Fibroblast of pulmonary artery (primary cell): ENCODE results near the gene GART.

Experiments
- DNase-seq: peaks from one replicate; pipeline ENCODE4 v3.0.0-alpha.2; 2010; ENCODE audit warnings: low read depth
- H3K4me3 ChIP-seq: replicated peaks from 2 replicates; pipeline ENCODE4 v1.5.1; 2011; ENCODE audit warnings: low read depth, mild to moderate bottlenecking, control low read depth, low read length, moderate library complexity
- TF ChIP-seq, protein P1 (sequence below): IDR thresholded peaks from 2 replicates; pipeline ENCODE4 v1.5.1; 2011; ENCODE audit warnings: mild to moderate bottlenecking, control low read depth, low read length, inconsistent platforms; ENCODE audit errors: missing control alignments

The GART gene

DNA sequence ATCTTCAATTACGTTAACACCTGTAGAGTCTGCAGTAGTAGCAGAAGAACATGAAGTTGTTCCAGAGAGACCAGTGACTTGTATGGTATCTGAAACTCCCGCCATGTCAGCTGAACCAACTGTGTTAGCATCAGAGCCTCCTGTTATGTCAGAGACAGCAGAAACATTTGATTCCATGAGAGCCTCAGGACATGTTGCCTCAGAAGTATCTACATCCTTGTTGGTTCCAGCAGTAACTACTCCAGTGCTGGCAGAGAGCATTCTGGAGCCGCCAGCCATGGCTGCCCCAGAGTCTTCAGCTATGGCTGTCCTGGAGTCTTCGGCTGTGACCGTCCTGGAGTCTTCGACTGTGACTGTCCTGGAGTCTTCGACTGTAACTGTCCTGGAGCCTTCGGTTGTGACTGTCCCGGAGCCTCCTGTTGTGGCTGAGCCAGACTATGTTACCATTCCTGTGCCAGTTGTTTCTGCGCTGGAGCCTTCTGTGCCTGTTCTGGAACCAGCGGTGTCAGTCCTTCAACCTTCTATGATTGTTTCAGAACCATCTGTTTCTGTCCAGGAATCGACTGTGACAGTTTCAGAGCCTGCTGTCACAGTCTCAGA, 11.2 kb upstream of the GART start:
- TF ChIP-seq, protein P1, sequence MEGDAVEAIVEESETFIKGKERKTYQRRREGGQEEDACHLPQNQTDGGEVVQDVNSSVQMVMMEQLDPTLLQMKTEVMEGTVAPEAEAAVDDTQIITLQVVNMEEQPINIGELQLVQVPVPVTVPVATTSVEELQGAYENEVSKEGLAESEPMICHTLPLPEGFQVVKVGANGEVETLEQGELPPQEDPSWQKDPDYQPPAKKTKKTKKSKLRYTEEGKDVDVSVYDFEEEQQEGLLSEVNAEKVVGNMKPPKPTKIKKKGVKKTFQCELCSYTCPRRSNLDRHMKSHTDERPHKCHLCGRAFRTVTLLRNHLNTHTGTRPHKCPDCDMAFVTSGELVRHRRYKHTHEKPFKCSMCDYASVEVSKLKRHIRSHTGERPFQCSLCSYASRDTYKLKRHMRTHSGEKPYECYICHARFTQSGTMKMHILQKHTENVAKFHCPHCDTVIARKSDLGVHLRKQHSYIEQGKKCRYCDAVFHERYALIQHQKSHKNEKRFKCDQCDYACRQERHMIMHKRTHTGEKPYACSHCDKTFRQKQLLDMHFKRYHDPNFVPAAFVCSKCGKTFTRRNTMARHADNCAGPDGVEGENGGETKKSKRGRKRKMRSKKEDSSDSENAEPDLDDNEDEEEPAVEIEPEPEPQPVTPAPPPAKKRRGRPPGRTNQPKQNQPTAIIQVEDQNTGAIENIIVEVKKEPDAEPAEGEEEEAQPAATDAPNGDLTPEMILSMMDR, result no peak
- H3K4me3 ChIP-seq, result no peak overlapping the region
- DNase-seq, result no peak

DNA sequence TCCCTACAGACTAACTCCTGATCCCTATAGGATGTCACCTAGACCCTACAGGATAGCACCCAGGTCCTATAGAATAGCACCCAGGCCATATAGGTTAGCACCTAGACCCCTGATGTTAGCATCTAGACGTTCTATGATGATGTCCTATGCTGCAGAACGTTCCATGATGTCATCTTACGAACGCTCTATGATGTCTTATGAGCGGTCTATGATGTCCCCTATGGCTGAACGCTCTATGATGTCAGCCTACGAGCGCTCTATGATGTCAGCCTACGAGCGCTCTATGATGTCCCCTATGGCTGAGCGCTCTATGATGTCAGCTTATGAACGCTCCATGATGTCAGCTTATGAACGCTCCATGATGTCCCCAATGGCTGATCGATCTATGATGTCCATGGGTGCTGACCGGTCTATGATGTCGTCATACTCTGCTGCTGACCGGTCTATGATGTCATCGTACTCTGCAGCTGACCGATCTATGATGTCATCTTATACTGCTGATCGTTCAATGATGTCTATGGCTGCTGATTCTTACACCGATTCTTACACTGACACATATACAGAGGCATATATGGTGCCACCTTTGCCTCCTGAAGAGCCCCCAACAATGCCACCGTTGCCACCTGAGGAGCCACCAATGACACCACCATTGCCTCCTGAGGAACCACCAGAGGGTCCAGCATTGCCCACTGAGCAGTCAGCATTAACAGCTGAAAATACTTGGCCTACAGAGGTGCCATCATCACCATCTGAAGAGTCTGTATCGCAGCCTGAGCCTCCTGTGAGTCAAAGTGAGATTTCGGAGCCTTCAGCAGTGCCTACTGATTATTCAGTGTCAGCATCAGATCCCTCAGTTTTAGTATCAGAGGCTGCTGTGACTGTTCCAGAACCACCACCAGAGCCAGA, 10.4 kb upstream of the GART start:
- TF ChIP-seq, protein P1, result no peak
- no peak overlapping the region for H3K4me3 ChIP-seq
- no peak for DNase-seq

DNA sequence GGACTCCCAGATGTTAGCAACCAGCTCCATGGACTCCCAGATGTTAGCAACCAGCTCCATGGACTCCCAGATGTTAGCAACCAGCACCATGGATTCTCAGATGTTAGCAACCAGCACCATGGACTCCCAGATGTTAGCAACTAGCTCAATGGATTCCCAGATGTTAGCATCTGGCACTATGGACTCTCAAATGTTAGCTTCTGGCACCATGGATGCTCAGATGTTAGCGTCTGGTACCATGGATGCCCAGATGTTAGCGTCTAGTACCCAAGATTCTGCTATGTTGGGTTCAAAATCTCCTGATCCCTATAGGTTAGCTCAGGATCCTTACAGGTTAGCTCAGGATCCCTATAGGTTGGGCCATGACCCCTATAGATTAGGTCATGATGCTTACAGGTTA, 9.7 kb upstream of the GART start:
- TF ChIP-seq, protein P1, result no peak
- DNase-seq, result no peak
- H3K4me3 ChIP-seq, result no peak overlapping the region

DNA sequence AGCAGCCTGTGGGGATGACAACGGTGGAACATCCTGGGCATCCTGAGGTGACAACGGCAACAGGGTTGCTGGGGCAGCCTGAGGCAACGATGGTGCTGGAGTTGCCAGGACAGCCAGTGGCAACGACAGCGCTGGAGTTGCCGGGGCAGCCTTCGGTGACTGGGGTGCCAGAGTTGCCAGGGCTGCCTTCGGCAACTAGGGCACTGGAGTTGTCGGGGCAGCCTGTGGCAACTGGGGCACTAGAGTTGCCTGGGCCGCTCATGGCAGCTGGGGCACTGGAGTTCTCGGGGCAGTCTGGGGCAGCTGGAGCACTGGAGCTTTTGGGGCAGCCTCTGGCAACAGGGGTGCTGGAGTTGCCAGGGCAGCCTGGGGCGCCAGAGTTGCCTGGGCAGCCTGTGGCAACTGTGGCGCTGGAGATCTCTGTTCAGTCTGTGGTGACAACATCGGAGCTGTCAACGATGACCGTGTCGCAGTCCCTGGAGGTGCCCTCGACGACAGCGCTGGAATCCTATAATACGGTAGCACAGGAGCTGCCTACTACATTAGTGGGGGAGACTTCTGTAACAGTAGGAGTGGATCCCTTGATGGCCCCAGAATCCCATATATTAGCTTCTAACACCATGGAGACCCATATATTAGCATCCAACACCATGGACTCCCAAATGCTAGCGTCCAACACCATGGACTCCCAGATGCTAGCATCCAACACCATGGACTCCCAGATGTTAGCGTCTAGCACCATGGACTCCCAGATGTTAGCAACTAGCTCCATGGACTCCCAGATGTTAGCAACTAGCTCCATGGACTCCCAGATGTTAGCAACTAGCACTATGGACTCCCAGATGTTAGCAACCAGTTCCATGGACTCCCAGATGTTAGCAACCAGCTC, 9.1 kb upstream of the GART start:
- DNase-seq, result no peak
- H3K4me3 ChIP-seq, result no peak overlapping the region
- TF ChIP-seq, protein P1, result no peak

DNA sequence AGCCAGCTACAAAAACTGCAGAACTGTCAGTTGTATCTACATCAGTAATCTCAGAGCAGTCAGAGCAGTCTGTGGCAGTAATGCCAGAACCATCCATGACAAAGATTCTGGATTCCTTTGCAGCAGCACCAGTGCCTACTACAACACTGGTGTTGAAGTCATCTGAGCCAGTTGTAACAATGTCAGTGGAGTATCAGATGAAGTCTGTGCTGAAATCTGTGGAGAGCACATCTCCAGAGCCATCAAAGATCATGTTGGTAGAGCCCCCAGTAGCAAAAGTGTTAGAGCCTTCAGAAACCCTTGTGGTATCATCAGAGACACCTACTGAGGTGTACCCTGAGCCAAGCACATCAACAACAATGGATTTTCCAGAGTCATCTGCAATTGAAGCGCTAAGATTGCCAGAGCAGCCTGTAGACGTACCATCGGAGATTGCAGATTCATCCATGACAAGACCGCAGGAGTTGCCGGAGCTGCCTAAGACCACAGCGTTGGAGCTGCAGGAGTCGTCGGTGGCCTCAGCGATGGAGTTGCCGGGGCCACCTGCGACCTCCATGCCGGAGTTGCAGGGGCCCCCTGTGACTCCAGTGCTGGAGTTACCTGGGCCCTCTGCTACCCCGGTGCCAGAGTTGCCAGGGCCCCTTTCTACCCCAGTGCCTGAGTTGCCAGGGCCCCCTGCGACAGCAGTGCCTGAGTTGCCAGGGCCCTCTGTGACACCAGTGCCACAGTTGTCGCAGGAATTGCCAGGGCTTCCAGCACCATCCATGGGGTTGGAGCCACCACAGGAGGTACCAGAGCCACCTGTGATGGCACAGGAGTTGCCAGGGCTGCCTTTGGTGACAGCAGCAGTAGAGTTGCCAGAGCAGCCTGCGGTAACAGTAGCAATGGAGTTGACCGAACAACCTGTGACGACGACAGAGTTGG, 8.2 kb upstream of the GART start:
- no peak overlapping the region for H3K4me3 ChIP-seq
- DNase-seq, result no peak
- TF ChIP-seq, protein P1, result no peak

DNA sequence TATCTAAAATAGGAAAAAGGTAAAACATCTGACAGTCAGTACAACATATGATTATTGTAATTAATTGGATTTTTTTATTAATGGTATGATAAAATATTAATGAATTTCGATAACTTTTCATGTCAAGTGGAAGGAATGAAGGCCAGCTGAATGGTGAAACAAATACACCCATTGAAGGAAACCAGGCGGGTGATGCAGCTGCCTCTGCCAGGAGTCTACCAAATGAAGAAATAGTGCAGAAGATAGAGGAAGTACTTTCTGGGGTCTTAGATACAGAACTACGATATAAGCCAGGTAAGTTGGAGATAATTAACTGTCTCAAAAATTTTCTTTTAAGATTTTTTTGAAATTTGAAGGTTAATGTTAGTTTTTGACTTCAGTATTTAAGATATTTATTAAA, 4.2 kb upstream of the GART start:
- no peak for DNase-seq
- TF ChIP-seq, protein P1, result no peak
- H3K4me3 ChIP-seq, result no peak overlapping the region
